GM18505 (cell line): ENCODE data around the gene MELK.

ENCODE experiments used
- ATAC-seq: cut with Tn5 transposase; IDR thresholded peaks from one replicate; pipeline ENCODE4 v1.9.1; 2021; ENCODE audit not compliant: unreplicated experiment
- POLR2A ChIP-seq: IDR thresholded peaks from 4 replicates; pipeline ENCODE4 v1.6.1; 2011; ENCODE audit warnings: borderline replicate concordance; ENCODE audit not compliant: insufficient read depth, insufficient read length; ENCODE audit errors: extremely low read depth

Gene MELK

GRCh38 chr9:36717276-36717675 lies 144.6 kb downstream of the MELK start:
- ATAC-seq: no peak
- no peak for TF ChIP-seq POLR2A

GRCh38 chr9:36718612-36719011 lies 145.9 kb downstream of the MELK start:
- ATAC-seq: no peak
- no peak for TF ChIP-seq POLR2A

- ATAC-seq: no peak
- TF ChIP-seq POLR2A: no peak
These were observed 147.3 kb downstream of the MELK start for GRCh38 chr9:36720043-36720442.

GRCh38 chr9:36721846-36722588 lies 149.3 kb downstream of the MELK start:
- no peak for ATAC-seq

GRCh38 chr9:36725777-36726356 lies 153.2 kb downstream of the MELK start:
- TF ChIP-seq POLR2A: no peak
- no peak for ATAC-seq

More at GRCh38 chr9:36721846-36722588, 149.3 kb downstream of the MELK start:
- TF ChIP-seq POLR2A: no peak
